IPS-NIHi7 (cell line): ENCODE data around the gene HPD.

Experiments used
- DNase-seq: peaks from one replicate; pipeline ENCODE4 v3.0.0; 2012; ENCODE audit warnings: mixed read lengths; ENCODE audit errors: extremely low spot score

The HPD gene

GRCh38 chr12:121828826-121829225, 29.8 kb downstream of the HPD start:
- no peak for DNase-seq

GRCh38 chr12:121828306-121828705, 30.4 kb downstream of the HPD start:
- no peak for DNase-seq

- DNase-seq: no peak
Observed at GRCh38 chr12:121827351-121828099, 31.1 kb downstream of the HPD start.

DNA sequence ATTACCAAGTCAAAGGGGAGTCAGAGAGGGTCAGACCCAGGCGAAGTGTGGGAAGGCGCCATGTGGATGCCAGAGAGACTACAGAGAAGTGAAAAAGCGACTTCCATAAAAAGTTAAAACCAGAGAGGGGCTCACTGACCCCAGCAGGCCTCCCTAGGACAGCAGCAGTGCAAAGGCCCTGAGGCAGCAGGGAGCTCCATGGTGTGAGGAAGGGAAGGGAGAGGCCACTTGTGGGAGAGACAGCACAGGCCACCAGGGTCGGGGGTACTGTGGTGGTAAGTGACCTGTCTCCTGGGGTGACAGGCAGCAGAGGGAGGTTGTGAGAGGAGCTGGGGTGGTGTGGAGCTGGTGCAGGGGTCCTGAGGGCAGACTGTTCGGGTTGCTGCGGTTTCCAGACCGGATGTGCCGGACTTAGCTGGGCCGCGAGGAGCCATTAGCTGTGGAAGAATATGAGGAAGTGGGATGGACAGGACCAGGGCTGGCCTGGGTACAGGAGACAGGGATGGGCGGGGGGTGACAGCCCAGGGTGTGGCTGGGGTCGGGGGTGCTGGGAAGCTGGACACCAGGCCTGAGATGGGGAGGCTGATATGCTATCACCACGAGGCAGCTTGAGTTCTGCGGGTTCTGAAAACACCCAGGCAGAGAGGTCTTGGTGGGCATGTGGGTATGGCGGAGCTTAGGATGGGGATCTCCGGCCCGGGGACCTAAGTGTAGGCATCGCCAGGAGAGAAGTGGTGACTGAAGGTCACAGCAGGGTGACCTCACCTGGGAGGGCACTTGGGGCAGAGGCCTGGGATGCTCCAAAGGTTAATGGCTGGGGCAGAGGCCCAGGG, 32.1 kb downstream of the HPD start:
- no peak for DNase-seq

- no peak for DNase-seq
Observed at GRCh38 chr12:121825041-121825523, 33.6 kb downstream of the HPD start.

GRCh38 chr12:121823727-121824115, 34.9 kb downstream of the HPD start:
- DNase-seq: no peak

- no peak for DNase-seq
Observed at GRCh38 chr12:121823101-121823726, 35.4 kb downstream of the HPD start.

DNA sequence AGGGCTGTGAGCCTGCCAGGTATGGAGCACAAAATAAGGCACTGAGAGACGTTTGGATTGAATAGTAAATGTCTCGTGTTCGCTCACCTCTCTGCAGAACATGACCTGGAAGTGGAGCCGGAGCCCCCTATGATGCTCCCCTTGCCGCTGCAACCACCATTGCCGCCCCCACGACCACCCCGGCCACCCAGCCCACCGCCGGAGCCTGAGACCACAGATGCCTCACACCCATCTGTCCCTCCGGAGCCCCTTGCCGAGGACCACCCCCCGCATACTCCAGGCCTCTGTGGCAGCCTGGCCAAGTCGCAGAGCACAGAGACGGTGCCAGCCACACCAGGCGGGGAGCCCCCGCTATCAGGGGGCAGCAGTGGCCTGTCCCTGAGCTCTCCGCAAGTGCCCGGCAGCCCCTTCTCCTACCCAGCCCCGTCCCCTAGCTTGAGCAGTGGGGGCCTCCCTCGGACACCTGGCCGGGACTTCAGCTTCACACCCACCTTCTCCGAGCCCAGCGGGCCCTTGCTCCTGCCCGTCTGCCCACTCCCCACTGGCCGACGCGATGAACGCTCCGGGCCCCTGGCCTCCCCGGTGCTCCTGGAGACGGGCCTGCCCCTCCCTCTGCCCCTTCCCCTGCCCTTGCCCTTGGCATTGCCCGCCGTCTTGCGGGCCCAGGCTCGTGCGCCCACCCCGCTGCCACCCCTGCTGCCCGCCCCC, 36.1 kb downstream of the HPD start:
- DNase-seq: no peak

DNA sequence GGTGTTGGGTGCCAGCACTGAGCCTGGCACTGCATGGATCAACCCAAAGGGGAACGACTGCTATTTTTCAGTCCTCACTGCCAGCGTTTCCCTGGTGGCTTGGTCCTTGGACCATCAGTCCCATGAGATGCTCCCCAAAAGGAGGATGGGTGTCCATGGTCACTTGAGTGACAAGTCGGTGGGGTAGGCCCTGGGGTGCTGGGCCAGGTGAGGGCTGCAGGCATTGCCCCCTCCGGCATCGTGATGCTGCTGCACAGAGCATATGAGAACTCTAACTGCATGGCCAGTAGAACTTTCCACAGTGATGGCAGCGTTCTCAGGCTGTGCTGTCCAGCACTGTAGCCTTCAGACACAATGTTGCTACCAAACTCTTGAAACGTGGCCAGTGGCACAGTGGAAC, 38.6 kb downstream of the HPD start:
- DNase-seq: no peak

- DNase-seq: no peak
Observed at GRCh38 chr12:121819212-121819949, 39.3 kb downstream of the HPD start.

- DNase-seq: no peak
Observed at GRCh38 chr12:121817648-121818043, 41.0 kb downstream of the HPD start.

- no peak for DNase-seq
Observed at GRCh38 chr12:121816925-121817647, 41.6 kb downstream of the HPD start.

DNA sequence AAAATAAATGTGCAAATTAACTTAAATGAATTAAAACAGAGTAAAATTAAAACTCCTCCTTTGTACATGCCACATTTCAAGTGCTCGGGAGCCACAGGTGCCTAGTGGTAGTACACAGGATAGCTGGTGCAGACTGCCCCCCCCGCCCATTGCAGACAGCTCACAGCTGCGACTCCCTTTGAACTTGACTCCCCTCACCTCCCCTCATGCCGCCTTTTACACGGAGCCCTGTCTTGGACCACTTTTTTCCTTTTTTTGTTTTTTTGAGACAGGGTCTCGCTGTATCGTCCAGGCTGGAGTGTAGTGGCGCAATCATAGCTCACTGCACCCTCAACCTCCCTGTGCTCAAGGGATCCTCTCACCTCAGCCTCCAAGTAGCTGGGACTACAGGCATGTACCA, 43.4 kb downstream of the HPD start:
- no peak for DNase-seq

- no peak for DNase-seq
Observed at GRCh38 chr12:121814429-121815119, 44.1 kb downstream of the HPD start.

DNA sequence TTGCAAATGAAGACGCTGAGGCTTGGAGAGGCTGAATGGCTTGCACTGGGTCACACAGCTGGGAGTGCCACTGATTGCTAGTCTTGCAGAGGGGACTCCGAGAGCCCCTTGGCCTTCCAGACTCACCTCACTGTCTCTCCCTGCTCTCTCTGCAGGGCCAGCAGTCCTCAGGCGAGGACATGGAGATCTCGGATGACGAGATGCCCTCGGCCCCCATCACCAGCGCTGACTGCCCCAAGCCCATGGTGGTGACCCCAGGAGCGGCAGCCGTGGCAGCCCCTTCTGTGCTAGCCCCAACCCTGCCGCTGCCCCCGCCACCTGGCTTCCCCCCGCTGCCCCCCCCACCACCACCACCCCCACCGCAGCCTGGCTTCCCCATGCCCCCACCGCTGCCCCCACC, 44.7 kb downstream of the HPD start:
- DNase-seq: no peak

DNA sequence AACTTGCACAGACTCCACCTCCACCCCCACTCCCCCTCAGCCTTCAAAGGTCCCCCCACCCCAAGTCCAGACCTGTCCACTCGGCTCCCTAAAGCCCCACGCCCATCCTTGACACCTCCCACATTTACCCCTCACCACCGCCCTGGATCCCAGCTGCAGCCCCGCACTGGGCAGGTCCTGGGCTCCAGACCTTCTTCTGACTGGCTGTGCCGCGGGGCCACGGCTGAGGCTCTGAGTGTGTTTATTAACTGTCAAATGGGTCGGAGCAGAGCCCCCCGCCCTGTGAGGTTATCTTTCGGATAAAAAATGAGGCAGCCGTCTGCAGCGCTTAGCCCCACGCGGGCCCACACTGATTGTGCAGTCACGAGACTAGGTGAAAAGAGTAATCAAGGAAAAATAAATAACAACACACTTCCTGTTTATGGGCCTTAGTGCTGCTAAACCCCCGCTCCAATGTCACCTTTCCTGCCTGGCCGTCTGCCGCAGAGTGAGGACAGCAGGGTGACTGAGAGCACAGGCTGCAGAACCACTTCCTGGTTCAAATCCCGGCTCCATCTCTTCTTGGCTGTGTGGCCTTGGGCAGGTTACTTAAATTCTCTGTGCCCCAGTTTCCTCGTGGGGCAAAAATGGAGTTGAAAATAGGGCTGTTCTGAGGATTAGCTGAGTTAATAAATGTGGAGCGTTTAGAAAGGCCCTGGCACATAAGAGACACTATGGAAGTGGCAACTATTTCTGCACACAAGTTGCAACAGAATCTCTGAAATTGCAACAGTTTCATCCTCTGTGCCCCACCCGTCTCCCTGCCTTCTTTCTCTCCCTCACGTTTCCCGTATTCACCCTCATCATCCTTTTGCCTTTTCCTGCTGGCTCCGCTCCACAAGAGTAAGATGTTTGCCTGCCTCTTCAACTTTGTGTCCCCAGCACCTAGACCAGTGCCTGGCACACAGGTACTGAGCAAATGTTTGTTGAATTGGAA, 45.5 kb downstream of the HPD start:
- no peak for DNase-seq

GRCh38 chr12:121812320-121812871, 46.3 kb downstream of the HPD start:
- peak; percentile 93 for DNase-seq
